ENCODE results near the gene PYGO2. TPM values are rescaled to one million over a fixed set of nuclear protein-coding genes. Genes with fewer than 3 reads are reported as not detected.

PYGO2 gene
- total RNA-seq, 1 donor from 2014 or later = 48.7 TPM

DNA sequence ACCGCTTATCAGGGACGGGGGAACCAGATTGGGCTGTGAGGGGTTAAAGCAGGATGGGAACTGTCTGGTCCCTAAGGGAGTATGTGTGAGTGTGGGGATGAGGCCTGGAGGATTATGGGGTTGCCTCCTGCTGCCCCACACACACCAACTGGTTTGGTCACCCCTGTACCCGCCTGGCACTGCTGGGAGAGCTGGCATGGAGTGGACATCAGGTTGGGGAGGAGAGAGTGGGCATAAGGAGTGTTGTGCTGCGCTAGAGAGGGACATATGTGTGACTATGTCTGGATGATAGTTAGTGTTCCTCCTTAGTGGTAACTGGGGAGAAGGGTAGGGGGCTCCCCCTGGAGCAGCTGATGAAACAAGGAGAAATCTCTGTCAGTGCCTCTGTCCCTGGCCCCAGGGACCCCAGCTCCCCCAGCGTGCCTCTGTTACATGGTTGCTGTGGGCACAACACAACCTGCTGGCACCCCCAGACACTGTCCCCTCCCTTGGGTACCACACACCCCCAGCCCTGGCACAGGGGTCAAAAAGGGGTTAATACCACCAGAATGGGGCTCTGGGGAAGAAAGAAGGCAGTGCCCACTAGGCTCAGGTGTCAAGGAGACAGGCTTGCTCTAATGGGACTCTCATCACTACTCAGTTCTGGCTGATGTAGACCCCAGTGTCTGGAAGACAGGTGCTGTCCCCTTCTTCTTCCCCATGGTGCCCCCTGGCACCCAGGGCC, 42.9 kb upstream of the PYGO2 start:
- H3K4me3 ChIP-seq = peak overlapping the region; percentile 92 to 94
- peak overlapping the region; percentile 97 to 98 for H3K27ac ChIP-seq
- no peak for DNase-seq (ENCODE audit: low spot score in 2 of 2)
- no peaks in the 10 kb centered on the region for H3K27me3 ChIP-seq
- peaks cover 21 to 52% of the 10 kb centered on the region in 2 donors for H3K4me1 ChIP-seq
- TF ChIP-seq, protein P1, sequence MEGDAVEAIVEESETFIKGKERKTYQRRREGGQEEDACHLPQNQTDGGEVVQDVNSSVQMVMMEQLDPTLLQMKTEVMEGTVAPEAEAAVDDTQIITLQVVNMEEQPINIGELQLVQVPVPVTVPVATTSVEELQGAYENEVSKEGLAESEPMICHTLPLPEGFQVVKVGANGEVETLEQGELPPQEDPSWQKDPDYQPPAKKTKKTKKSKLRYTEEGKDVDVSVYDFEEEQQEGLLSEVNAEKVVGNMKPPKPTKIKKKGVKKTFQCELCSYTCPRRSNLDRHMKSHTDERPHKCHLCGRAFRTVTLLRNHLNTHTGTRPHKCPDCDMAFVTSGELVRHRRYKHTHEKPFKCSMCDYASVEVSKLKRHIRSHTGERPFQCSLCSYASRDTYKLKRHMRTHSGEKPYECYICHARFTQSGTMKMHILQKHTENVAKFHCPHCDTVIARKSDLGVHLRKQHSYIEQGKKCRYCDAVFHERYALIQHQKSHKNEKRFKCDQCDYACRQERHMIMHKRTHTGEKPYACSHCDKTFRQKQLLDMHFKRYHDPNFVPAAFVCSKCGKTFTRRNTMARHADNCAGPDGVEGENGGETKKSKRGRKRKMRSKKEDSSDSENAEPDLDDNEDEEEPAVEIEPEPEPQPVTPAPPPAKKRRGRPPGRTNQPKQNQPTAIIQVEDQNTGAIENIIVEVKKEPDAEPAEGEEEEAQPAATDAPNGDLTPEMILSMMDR (IDR thresholded peaks at IDR 0.05) = no peak
- no peaks in the 10 kb centered on the region for H3K9me3 ChIP-seq
- no peaks in the 10 kb centered on the region for H3K36me3 ChIP-seq
- intact Hi-C loops (cut with DNase I) = loop anchor here (5.0 kb wide), 3 partner anchors 133 to 958 kb away; partner anchors contain the start of genes ATP8B2 and SLC50A1

DNA sequence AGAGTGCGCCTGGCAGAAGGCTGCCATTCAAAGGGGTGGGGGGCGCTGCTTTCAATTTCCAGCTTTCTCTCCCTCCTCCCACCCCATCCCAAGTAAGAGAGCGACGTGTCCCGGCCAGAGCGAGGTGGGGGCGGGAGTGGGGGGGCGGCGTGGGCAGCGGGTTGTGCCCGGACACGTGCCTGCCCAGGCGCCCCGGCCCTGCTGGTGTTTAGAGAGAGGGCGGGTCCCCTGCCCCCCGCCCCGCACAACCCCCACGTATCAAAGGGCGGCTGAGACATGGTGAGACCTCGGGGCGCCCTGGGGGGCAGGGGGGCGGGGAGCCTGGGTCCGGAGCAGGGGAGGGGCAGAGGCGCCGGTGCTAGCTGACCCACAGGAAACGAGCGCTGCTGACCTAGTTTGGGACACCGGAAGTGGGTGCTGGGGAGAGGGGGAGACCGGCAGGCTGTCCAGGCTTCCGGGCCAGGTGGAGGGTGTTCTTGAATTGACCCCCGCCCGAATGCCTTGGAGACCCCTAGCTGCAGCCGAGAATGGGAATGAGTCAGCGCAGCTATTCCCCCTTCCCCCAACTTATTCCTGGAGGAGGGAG, 42.3 kb upstream of the PYGO2 start:
- H3K27me3 ChIP-seq = no peaks in the 10 kb centered on the region
- no peaks in the 10 kb centered on the region for H3K36me3 ChIP-seq
- TF ChIP-seq, protein P1 (IDR thresholded peaks at IDR 0.05) = no peak
- peaks cover 25 to 56% of the 10 kb centered on the region in 2 donors for H3K4me1 ChIP-seq
- DNase-seq (ENCODE audit: low spot score in 2 of 2) = peak in 1 of 2 donors; percentile 88
- intact Hi-C loops (cut with DNase I) = loop anchor here (2.0 to 5.0 kb wide), 4 partner anchors 47 to 958 kb away; partner anchors contain the start of genes ADAM15, ATP8B2 and SLC50A1
- H3K9me3 ChIP-seq = no peaks in the 10 kb centered on the region
- peak overlapping the region; percentile 92 to 94 for H3K4me3 ChIP-seq
- H3K27ac ChIP-seq = peak overlapping the region; percentile 97 to 98

DNA sequence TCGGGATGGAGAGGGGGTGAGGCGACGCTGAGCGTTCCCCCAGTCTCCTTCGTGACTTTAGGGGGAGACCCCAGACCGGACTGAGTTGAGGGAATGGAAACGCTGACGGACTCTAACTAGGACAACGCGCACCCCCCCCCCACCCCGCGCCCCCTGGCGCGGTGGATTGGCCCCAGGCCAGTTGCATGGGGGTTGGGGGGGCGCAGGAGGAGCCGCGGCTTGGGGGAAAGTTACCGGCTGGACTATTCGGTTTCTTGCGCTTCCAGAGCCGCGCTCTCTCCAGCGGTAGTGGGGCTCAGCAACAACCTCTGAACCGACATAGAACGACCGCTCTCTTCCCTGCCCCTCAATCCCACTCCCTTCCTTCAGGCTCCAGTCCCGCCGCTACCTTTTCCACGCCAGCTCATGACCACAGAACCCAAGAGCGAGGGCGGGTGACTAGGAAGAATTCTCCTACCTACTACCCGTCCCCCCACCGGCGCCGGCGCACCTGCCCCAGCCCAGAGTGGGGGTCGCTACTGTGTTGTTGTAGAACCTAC, 41.7 kb upstream of the PYGO2 start:
- TF ChIP-seq, protein P1 (IDR thresholded peaks at IDR 0.05) = no peak
- Histone ChIP-seq H3K27me3 (no peaks in the 10 kb centered on the region), H3K4me1 (peaks cover 25 to 55% of the 10 kb centered on the region in 2 donors), H3K27ac (peak overlapping the region; percentile 97 to 98), H3K4me3 (peak overlapping the region; percentile 92 to 94), H3K36me3 (no peaks in the 10 kb centered on the region), H3K9me3 (no peaks in the 10 kb centered on the region)
- intact Hi-C loops (cut with DNase I) = loop anchor here (2.0 to 5.0 kb wide), 4 partner anchors 48 to 959 kb away; partner anchors contain the start of genes ADAM15, ATP8B2 and SLC50A1
- DNase-seq (ENCODE audit: low spot score in 2 of 2) = peak in 1 of 2 donors; percentile 79

DNA sequence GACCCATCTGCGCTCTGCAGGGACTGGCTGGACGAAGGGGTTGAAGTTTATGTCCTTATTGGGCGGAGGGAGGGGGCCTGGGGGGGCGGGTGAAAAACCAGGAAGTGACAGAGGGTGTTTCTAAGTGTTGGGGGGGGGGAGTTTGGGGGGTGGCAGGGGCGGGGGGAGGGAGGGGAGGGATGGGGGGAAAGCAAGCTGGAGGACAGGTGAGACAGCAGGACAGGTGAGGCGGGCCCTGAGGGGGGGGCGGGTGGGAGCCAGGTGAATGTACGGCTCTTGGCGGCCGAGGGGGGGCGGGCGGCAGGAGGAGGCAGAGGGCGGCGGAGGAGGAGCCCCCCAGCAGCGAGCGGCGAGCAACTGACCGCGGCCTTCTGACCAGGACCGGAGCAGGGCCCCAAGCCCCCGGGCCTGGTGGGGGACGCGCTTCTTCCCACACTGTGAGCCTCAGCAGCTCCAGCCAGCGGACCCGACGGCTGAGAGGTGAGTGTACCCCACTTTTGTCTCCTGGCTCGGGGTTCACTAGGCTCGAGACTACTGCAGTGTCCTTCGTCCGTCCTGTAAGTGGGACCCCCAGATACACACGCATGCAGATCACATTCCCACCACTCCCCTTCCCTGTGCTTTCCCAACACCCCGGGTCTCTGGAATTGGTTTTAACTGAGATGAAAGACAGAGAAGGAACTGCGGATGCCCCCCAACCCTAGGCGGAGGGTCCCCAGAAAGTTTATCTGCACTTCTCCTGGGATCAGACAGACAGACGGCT, 41.1 kb upstream of the PYGO2 start, which contains the start of gene ZBTB7B:
TSS of gene ZBTB7B (plus strand) at position 339 of the 763 bp plus-strand sequence. CDS start 11,859 bp downstream, outside the sequence.
- H3K36me3 ChIP-seq = no peaks in the 10 kb centered on the region
- TF ChIP-seq, protein P1 (IDR thresholded peaks at IDR 0.05) = no peak
- peaks cover 22 to 48% of the 10 kb centered on the region in 2 donors for H3K4me1 ChIP-seq
- H3K9me3 ChIP-seq = no peaks in the 10 kb centered on the region
- DNase-seq (ENCODE audit: low spot score in 2 of 2) = no peak
- peak within 1 kb of the TSS; percentile 97 to 98 for H3K27ac ChIP-seq
- H3K27me3 ChIP-seq = no peaks in the 10 kb centered on the region
- peak within 1 kb of the TSS; percentile 92 to 94 for H3K4me3 ChIP-seq
- intact Hi-C loops (cut with DNase I) = loop anchor here (1.0 to 5.0 kb wide), 6 partner anchors 28 to 960 kb away; partner anchors contain the start of genes ADAM15, ATP8B2, CKS1B and SLC50A1

Measured in ascending aorta (tissue), 2 donors.